ENCODE results near the gene B3GNT7. TPM values are rescaled to one million over a fixed set of nuclear protein-coding genes. Genes with fewer than 3 reads are reported as not detected.

B3GNT7 gene
- total and polyA plus RNA-seq, 5 donors from 2014 or later = not detected

DNA sequence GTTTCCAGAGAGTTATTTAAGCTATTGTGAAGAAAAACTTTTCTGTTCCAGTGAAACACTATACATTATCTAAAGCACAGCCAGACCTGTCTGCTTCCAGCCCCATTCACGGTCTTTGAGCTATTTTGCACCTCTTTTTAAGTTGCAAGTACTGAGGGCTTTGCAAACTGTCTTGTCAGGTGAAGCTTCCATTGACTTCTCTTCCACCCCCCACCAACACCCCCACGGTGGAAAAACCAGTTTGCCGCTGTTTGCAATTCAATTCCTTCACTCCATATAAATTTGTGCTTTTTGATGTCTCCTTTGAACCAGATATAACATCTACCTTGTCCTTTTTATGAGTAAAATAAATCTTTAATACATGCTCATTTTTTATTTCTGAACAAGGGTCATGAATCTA is 15.7 kb downstream of the B3GNT7 start:
- Histone ChIP-seq H3K36me3 (ENCODE audit: control insufficient read depth, insufficient read depth, low read length) (no peaks in the 10 kb centered on the region), H3K27me3 (ENCODE audit: control insufficient read depth, insufficient read depth, low read length) (peaks cover 14% of the 10 kb centered on the region), H3K4me1 (ENCODE audit: control insufficient read depth, insufficient read depth, low read length, poor library complexity, severe bottlenecking) (peaks cover 15% of the 10 kb centered on the region), H3K9me3 (ENCODE audit: control insufficient read depth in 2 of 2, low read length in 2 of 2) (peaks cover 3 to 14% of the 10 kb centered on the region in 2 experiments), H3K4me3 (ENCODE audit: low read depth, low read length) (no peak overlapping the region), H3K27ac (ENCODE audit: insufficient read depth, low read length, poor library complexity, severe bottlenecking) (no peak overlapping the region)
- no peak overlapping the region for H3K27ac Mint-ChIP-seq
- peaks cover 0 to 14% (median 8%) of the 10 kb centered on the region in 4 donors for H3K4me1 Mint-ChIP-seq
- DNase-seq = no peak
- peaks cover 54% of the 10 kb centered on the region for H3K27me3 Mint-ChIP-seq
- H3K36me3 Mint-ChIP-seq = no peaks in the 10 kb centered on the region
- peaks cover 0 to 5% (median 1%) of the 10 kb centered on the region in 7 donors for H3K9me3 Mint-ChIP-seq
- H3K4me3 Mint-ChIP-seq = peak overlapping the region in 2 of 4 donors; percentile 26 to 46
- ATAC-seq (ENCODE audit: low read depth in 2 of 2) = no peak

DNA sequence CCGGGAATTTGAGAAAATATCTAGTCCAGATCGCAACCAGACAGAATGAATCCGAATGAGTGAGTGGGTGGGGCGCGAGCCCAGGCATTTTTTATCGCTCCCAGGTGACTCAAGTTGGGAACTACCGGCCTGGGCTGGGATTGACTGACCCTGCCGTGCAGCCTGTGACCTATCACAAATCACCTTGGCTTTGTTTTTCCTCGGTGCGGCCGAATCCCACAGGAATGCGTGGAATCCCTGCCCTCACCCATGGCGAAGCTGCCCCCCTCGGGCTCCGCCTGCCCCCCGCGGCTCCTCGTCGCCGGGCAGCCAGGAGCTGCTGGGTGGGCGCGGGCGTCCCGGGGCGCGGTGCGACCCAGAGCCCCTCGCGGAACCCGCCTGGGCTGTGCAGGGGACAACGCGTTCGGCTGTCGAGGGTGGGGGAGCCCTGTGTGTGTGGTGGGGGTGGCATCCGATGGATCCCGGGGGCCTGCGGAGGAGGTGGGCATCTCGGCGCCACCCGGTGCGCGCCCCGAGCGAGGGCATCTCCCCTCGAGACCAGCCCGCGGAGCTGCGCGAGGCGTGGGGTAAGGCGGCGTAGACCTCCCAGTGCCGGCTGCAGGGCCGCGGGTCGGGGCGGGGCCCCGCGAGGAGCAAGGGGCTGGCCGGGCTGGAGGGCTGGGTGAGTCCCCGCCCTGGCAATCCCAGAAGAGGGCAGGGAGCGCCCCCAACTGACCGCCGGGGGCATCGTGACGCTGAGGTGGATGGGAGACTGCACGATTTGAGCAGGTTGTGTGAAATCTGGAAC is 16.5 kb downstream of the B3GNT7 start:
- ATAC-seq (ENCODE audit: low read depth in 2 of 2) (peak; percentile 52 to 87), DNase-seq (peak; percentile 14 to 61 (median 22))
- Histone ChIP-seq H3K4me3 (ENCODE audit: low read depth, low read length) (no peak overlapping the region), H3K27me3 (ENCODE audit: control insufficient read depth, insufficient read depth, low read length) (peaks cover 14% of the 10 kb centered on the region), H3K36me3 (ENCODE audit: control insufficient read depth, insufficient read depth, low read length) (no peaks in the 10 kb centered on the region), H3K27ac (ENCODE audit: insufficient read depth, low read length, poor library complexity, severe bottlenecking) (no peak overlapping the region), H3K9me3 (ENCODE audit: control insufficient read depth in 2 of 2, low read length in 2 of 2) (peaks cover 3 to 14% of the 10 kb centered on the region in 2 experiments), H3K4me1 (ENCODE audit: control insufficient read depth, insufficient read depth, low read length, poor library complexity, severe bottlenecking) (peaks cover 11% of the 10 kb centered on the region)
- Mint-ChIP-seq H3K27ac (no peak overlapping the region), H3K4me3 (peak overlapping the region in 3 of 4 donors; percentile 26 to 78 (median 46)), H3K36me3 (no peaks in the 10 kb centered on the region), H3K9me3 (peaks cover 0 to 5% (median 1%) of the 10 kb centered on the region in 7 donors), H3K27me3 (peaks cover 59% of the 10 kb centered on the region), H3K4me1 (peaks cover 0 to 9% (median 5%) of the 10 kb centered on the region in 4 donors)

DNA sequence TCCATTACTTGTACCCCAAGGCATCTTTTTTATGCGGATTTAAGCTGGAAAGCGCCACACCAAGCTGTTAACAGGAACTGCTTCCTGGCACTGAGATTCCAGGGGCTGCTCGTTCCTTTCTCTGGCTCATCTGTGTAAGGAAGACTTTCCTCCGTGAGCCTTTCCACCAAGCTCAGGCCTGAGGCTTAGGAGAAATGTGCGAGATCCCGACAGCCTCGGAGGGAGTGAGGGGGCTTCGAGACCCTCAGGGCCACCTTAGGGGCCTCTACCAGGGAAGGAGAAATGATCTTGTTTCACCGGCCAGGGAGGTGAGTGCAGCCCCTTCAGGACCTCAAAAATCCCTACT is 17.1 kb downstream of the B3GNT7 start:
- no peak for ATAC-seq (ENCODE audit: low read depth in 2 of 2)

DNA sequence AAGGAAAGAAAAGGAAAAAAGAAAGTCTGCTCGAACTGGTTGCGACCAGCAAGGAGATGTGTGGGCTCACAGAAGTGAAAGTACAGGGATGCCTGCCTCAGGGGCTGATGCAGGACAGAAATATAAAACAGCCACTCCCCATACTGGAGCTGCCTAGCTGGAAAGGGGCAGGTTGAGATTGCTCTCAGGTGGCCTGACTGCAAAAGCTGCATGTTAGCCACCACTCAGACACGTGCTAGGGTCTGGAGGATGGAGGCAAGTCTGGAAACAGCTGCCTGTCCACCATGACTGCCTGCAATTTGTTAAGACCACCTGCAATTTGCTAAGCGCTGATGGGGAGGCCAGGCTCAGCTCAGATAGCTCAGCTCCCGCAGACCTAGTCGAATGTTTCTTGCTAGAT is 17.9 kb downstream of the B3GNT7 start:
- Histone ChIP-seq H3K36me3 (ENCODE audit: control insufficient read depth, insufficient read depth, low read length) (no peaks in the 10 kb centered on the region), H3K4me1 (ENCODE audit: control insufficient read depth, insufficient read depth, low read length, poor library complexity, severe bottlenecking) (peaks cover 11% of the 10 kb centered on the region), H3K27me3 (ENCODE audit: control insufficient read depth, insufficient read depth, low read length) (peaks cover 15% of the 10 kb centered on the region), H3K27ac (ENCODE audit: insufficient read depth, low read length, poor library complexity, severe bottlenecking) (no peak overlapping the region), H3K4me3 (ENCODE audit: low read depth, low read length) (no peak overlapping the region), H3K9me3 (ENCODE audit: control insufficient read depth in 2 of 2, low read length in 2 of 2) (peaks cover 3 to 14% of the 10 kb centered on the region in 2 experiments)
- ATAC-seq (ENCODE audit: low read depth in 2 of 2) (no peak), DNase-seq (no peak)
- Mint-ChIP-seq H3K36me3 (no peaks in the 10 kb centered on the region), H3K9me3 (peaks cover 0 to 5% (median 1%) of the 10 kb centered on the region in 7 donors), H3K27ac (no peak overlapping the region), H3K4me3 (no peak overlapping the region), H3K4me1 (peaks cover 0 to 9% (median 5%) of the 10 kb centered on the region in 4 donors), H3K27me3 (peaks cover 57% of the 10 kb centered on the region)

More for the DNA sequence above, 17.1 kb downstream of the B3GNT7 start:
- Mint-ChIP-seq H3K9me3 (peaks cover 0 to 5% (median 1%) of the 10 kb centered on the region in 7 donors), H3K27me3 (peaks cover 60% of the 10 kb centered on the region), H3K4me3 (no peak overlapping the region), H3K36me3 (no peaks in the 10 kb centered on the region), H3K4me1 (peaks cover 0 to 9% (median 5%) of the 10 kb centered on the region in 4 donors), H3K27ac (no peak overlapping the region)
- no peak for DNase-seq
- H3K9me3 ChIP-seq (ENCODE audit: control insufficient read depth in 2 of 2, low read length in 2 of 2) = peaks cover 3 to 14% of the 10 kb centered on the region in 2 experiments
- H3K4me1 ChIP-seq (ENCODE audit: control insufficient read depth, insufficient read depth, low read length, poor library complexity, severe bottlenecking) = peaks cover 11% of the 10 kb centered on the region
- no peak overlapping the region for H3K27ac ChIP-seq (ENCODE audit: insufficient read depth, low read length, poor library complexity, severe bottlenecking)
- no peak overlapping the region for H3K4me3 ChIP-seq (ENCODE audit: low read depth, low read length)
- no peaks in the 10 kb centered on the region for H3K36me3 ChIP-seq (ENCODE audit: control insufficient read depth, insufficient read depth, low read length)
- peaks cover 14% of the 10 kb centered on the region for H3K27me3 ChIP-seq (ENCODE audit: control insufficient read depth, insufficient read depth, low read length)

DNA sequence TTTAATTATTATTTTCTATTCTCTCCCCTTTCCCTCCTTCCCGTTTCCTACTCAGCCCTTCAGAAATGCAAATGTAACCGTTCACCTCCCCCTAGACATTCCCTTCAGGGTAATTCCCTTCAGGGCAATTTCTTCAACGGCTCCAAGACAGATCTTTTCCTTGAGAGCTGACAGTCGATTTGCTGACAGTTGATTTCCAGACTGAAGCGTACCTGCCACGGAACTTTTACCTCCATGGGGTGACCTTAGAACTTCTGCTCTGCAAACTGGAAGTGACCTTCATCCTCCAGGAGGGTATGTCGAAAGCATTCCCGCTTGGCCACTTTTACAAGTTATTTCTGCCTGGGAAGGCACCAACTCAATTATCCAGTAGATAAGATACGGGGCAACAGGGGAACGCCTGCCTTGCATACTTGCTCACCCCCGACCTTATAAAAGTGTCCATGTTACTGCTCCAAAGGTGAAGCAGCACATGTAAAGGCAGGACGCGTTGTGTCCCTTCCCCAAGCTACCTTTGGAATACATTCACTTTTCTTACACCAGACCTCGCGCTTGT is 18.5 kb downstream of the B3GNT7 start:
- Histone ChIP-seq H3K4me3 (ENCODE audit: low read depth, low read length) (no peak overlapping the region), H3K36me3 (ENCODE audit: control insufficient read depth, insufficient read depth, low read length) (no peaks in the 10 kb centered on the region), H3K27ac (ENCODE audit: insufficient read depth, low read length, poor library complexity, severe bottlenecking) (no peak overlapping the region), H3K9me3 (ENCODE audit: control insufficient read depth in 2 of 2, low read length in 2 of 2) (peaks cover 3 to 14% of the 10 kb centered on the region in 2 experiments), H3K4me1 (ENCODE audit: control insufficient read depth, insufficient read depth, low read length, poor library complexity, severe bottlenecking) (peaks cover 11% of the 10 kb centered on the region), H3K27me3 (ENCODE audit: control insufficient read depth, insufficient read depth, low read length) (peaks cover 15% of the 10 kb centered on the region)
- H3K36me3 Mint-ChIP-seq = no peaks in the 10 kb centered on the region
- H3K4me3 Mint-ChIP-seq = no peak overlapping the region
- DNase-seq (no peak), ATAC-seq (ENCODE audit: low read depth in 2 of 2) (no peak)
- H3K27me3 Mint-ChIP-seq = peaks cover 54% of the 10 kb centered on the region
- no peak overlapping the region for H3K27ac Mint-ChIP-seq
- H3K4me1 Mint-ChIP-seq = peaks cover 0 to 9% (median 5%) of the 10 kb centered on the region in 4 donors
- peaks cover 0 to 5% (median 1%) of the 10 kb centered on the region in 7 donors for H3K9me3 Mint-ChIP-seq

DNA sequence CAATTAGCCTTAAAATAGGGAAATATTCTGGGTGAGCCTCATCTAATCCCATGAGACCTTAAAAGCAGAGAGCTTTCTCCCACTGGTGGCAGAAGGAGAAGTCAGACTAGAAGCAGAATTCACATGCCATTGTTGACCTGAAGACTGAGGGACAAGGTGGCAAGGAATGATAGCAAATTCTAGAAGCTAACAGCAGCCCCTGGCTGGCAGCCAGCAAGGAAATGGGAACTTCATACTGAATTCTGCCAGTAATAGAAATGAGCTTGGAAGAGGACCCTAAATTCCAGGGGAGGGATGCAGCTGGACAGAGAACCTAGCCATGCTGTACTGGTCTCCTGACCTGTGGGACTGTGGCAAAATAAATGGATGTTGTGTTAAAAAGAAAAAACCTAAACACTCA is 19.5 kb downstream of the B3GNT7 start:
- Mint-ChIP-seq H3K27ac (no peak overlapping the region), H3K27me3 (peaks cover 59% of the 10 kb centered on the region)
- H3K9me3 ChIP-seq (ENCODE audit: control insufficient read depth in 2 of 2, low read length in 2 of 2) = peaks cover 3 to 11% of the 10 kb centered on the region in 2 experiments

DNA sequence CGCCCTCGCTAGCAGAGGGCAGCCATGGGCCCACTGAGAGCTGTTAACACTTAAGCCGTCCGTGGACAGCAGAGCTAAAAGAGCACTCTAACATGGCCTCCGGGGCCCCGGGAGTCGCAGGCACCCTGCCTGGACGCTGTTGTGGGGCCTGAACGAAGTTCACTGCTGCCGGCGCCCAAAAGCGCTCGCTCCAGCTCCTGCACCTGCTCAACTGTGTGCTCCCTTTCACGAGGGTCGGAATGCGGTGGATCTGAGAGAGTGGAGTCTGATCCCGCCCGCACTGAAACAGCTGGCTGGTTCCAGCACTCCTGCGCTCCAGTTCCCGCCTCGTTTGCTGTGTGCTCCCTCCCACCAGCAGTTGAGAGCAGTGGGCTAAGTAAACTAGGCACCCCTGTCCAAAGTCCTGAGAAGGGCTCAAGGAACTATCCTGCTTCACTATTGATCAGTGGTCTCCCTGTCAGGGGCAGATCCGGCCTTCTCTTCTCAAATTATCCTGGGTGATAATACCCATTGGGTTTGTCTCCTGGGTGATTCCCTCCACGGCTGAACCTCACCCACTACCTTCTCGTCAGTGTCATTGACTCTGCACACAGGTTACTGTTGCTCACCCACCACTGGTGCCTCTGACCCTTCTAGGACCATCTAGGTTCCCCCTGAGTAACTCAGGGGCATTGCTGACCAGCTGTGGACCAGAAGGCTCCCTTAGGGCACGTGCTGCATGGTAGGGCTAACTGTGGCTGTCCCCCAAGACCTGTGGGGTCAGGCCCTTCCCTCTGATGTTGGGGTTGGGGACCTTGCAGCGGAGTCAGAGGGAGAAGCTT is 23.5 kb downstream of the B3GNT7 start:
- no peaks in the 10 kb centered on the region for H3K36me3 Mint-ChIP-seq
- Histone ChIP-seq H3K4me3 (ENCODE audit: low read depth, low read length) (no peak overlapping the region), H3K27ac (ENCODE audit: insufficient read depth, low read length, poor library complexity, severe bottlenecking) (no peak overlapping the region), H3K9me3 (ENCODE audit: control insufficient read depth in 2 of 2, low read length in 2 of 2) (no peaks in the 10 kb centered on the region), H3K4me1 (ENCODE audit: control insufficient read depth, insufficient read depth, low read length, poor library complexity, severe bottlenecking) (no peaks in the 10 kb centered on the region), H3K27me3 (ENCODE audit: control insufficient read depth, insufficient read depth, low read length) (peaks cover 4% of the 10 kb centered on the region), H3K36me3 (ENCODE audit: control insufficient read depth, insufficient read depth, low read length) (no peaks in the 10 kb centered on the region)
- DNase-seq = no peak
- H3K4me1 Mint-ChIP-seq = peaks cover 0 to 3% (median 0%) of the 10 kb centered on the region in 4 donors
- no peak overlapping the region for H3K4me3 Mint-ChIP-seq
- ATAC-seq (ENCODE audit: low read depth in 2 of 2) = no peak
- H3K27ac Mint-ChIP-seq = no peak overlapping the region
- H3K9me3 Mint-ChIP-seq = peaks cover 0 to 4% (median 0%) of the 10 kb centered on the region in 7 donors
- H3K27me3 Mint-ChIP-seq = peaks cover 37% of the 10 kb centered on the region

More for the DNA sequence above, 19.5 kb downstream of the B3GNT7 start:
- Histone ChIP-seq H3K27me3 (ENCODE audit: control insufficient read depth, insufficient read depth, low read length) (peaks cover 15% of the 10 kb centered on the region), H3K27ac (ENCODE audit: insufficient read depth, low read length, poor library complexity, severe bottlenecking) (no peak overlapping the region), H3K4me1 (ENCODE audit: control insufficient read depth, insufficient read depth, low read length, poor library complexity, severe bottlenecking) (peaks cover 11% of the 10 kb centered on the region), H3K4me3 (ENCODE audit: low read depth, low read length) (no peak overlapping the region), H3K36me3 (ENCODE audit: control insufficient read depth, insufficient read depth, low read length) (no peaks in the 10 kb centered on the region)
- ATAC-seq (ENCODE audit: low read depth in 2 of 2) (no peak), DNase-seq (no peak)
- Mint-ChIP-seq H3K4me3 (no peak overlapping the region), H3K9me3 (peaks cover 0 to 6% (median 0%) of the 10 kb centered on the region in 7 donors), H3K36me3 (no peaks in the 10 kb centered on the region), H3K4me1 (peaks cover 0 to 9% (median 5%) of the 10 kb centered on the region in 4 donors)
